Measurements from ENCODE around the gene NFATC2IP.
"Not testable (repeated sequence)": the region's sequence is repeated elsewhere in the genome, so short reads cannot be mapped to it uniquely, and the experiment has no call there.

- TF ChIP-seq CTCF (conservative IDR thresholded peaks at IDR 0.05; ENCODE audit: low read depth, low read length); EZH2 (IDR thresholded peaks at IDR 0.05; ENCODE audit: borderline replicate concordance, low read depth, low read length, poor library complexity, severe bottlenecking): not testable (repeated sequence)
Observed at GRCh38 chr16:28939825-28940224, 10.9 kb upstream of the NFATC2IP start.

All from A673 (cell line).